GM08714 (cell line): ENCODE measurements around the gene LBR.
"Not testable (repeated sequence)": the region's sequence is repeated elsewhere in the genome, so short reads cannot be mapped to it uniquely, and the experiment has no call there.

Experiments
- H3K4me3 ChIP-seq: fragments of 200-500 bp; sonication (Bioruptor generic); 2 replicates; pipeline ENCODE4 v1.5.1; 2014; ENCODE audit warnings: mild to moderate bottlenecking, low read length, inconsistent platforms
- ZNF274 ChIP-seq: IDR thresholded peaks from 2 replicates; pipeline ENCODE4 v1.6.1; 2012; ENCODE audit warnings: mild to moderate bottlenecking, low read depth, low read length

LBR gene

DNA sequence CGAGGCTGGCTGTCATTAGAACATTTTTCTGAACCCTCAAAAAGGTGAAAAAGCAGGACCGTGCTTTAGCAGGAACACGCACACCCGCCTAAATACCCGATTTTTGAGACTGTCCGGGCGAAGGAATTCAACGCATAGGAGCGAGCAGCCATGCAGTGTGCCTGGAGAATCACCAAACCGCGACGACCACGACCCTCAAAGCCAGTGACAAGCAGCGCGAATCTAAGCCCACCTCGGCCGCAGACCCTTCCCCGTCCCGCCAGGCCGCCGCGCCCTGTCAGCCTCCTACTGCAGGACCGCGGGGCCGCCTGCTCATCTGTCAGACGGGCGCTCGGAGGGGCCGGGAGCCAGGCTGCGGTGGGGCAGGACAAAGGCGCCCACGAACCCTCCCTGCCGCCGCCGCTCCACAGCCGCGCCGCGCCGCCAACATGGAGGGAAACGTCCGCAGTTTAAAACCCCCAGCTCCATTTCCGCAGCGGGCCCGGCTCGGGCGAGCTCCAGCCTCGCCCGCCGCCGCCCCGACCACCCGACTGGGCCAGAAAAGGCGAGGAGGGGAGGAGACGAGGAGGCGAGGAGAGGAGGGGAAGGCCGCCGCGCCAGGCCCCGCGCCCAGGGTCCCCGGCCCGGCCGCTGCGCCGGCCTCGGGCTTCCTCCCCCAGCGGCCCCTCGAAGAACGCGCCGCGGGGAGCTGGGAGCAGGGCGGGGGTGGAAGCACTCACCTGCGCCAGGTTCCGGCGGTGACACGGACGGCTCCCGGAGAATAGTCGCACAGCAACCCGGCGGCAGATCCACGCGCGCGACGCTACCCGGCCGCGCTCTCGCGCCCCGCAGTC, at the start of gene LBR:
TSS of gene LBR (minus strand) at position 804 of the 833 bp plus-strand sequence. CDS start 3,963 bp downstream, outside the sequence.
- no peak for TF ChIP-seq ZNF274
- peak within 1 kb of the TSS; percentile 96 for H3K4me3 ChIP-seq

DNA sequence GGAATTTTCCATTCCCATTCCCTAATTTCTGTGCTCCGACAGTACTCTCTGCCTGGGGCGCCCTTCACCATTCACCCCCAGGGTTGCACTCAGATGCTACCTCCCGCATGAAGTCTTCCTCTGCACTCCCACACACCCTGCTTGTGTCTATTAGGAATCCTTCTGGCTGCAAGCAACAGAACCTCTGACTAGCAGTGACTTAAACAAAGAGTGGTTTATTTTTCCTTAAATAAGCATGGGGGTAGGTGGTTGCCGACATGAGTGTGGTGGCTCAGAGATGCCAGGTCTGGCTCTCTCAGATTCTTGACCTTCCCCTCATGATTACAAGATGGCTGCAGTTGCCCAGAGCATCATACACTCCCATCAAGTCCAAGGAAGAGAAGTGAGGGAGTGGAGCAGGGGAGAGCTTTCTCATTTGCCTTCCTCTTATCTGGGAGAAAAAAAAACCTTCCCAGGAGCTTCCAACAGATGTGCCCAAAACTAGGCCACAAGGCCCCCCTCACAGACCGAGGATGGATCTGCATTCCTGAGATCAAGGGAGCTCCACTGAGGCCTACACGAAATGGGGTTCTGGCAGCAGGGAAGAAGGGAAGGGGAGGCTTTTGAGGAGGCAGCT, 49.6 kb upstream of the LBR start:
- H3K4me3 ChIP-seq: no peak overlapping the region
- no peak for TF ChIP-seq ZNF274

DNA sequence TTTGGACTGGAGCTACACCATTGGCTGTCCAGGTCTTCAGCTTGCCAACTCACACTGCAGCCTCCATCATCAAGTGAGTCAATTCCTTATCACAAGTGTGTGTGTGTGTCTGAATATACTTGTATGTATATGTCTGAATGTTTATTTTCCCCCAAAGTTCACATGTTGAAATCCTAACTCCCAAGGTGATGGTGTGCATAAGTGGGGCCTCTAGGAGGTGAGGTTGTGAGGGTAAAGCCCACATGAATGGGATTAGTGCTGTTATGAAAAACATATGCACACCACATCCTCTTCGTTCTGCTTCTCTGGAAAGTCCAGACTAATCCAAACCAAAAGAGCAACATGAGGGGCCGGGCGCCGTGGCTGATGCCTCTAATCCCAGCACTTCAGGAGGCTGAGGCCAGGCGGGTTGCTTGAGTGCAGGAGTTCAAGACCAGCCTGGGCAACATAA, 48.7 kb upstream of the LBR start:
- no peak for TF ChIP-seq ZNF274
- no peak overlapping the region for H3K4me3 ChIP-seq

DNA sequence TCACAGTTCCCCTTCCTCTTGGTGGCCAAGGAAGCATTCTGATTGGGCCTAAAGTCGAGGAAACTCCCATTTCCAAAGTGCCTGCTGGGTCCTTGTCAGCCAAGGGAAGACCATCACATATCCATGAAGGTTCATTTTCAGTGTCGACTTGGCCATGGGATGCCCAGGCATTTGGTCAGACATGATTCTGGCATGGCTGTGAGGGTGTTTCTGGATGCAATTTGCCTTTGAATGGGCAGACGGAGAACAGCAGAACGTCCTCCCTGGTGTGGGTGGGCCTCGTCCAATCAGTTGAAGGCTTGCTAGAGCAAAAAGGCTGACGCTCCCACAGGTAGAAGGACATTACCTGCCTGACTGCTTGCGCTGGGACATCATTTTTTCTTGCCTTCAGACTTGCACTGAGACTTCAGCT, 48.3 kb upstream of the LBR start:
- TF ChIP-seq ZNF274: no peak
- no peak overlapping the region for H3K4me3 ChIP-seq

DNA sequence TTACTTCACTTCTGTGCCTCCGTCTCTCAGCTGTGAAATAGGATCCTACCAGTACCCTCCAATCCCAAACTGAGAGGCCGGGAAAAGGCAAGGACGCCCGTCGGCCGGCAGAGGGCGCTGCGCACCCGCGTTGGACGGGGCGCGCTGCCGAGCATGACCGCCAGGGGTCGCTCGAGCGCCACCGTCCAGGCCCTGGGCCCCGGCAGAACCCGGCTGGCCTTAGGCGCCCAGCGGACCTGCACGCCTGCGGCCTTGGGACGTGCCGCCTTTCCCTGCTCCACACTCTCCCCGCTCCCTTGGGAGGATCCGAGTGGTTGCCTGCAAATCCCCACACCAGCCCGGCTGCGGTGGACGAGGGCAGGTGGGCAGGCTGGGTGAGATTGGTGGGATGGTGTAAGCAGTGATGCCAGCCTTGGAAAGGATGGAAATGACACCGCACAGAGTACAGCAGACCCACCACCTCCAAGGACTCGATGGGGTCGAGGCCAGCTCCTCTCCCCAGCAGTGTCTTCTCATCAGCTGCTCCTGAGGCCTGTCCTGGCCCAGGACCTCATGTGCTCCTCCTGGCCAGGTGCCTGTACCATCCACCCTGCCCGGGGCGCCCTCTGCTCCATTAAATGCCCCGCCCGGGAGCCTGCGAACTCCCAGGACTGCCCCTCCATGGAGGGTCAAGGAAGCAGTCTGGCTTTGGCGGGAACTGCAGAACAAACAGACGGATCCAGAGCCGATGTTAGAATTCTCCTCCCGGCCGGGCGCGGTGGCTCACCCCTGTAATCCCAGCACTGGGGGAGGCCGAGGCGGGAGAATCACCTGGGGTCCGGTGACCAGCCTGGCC, 47.4 kb upstream of the LBR start:
- H3K4me3 ChIP-seq: no peak overlapping the region
- TF ChIP-seq ZNF274: no peak

DNA sequence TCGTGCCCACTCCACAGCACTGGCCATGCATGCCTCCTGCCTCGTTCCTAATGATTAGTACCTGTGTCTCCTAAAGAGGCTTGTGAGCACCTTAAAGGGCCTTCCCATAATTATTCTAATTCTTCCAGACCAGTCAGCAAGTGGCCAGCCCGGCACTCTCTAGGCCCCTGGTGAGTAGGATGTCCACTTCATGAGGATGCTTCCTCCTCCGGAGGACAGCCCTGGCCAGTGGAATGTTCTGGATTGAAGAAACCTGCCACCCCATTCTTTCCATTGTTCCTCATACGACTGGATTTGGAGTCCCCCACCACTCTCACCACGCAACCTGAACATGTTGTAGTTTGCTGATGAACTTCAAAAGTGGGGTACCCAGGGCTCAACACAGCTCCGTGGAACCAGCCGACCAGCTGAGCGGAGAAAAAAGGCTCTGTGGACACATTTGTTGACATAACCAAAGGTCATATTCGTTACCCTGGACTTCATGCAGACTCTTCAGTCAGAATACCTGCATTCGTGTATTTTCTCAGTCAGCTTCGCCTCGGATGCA, 46.7 kb upstream of the LBR start:
- TF ChIP-seq ZNF274: no peak
- H3K4me3 ChIP-seq: no peak overlapping the region

DNA sequence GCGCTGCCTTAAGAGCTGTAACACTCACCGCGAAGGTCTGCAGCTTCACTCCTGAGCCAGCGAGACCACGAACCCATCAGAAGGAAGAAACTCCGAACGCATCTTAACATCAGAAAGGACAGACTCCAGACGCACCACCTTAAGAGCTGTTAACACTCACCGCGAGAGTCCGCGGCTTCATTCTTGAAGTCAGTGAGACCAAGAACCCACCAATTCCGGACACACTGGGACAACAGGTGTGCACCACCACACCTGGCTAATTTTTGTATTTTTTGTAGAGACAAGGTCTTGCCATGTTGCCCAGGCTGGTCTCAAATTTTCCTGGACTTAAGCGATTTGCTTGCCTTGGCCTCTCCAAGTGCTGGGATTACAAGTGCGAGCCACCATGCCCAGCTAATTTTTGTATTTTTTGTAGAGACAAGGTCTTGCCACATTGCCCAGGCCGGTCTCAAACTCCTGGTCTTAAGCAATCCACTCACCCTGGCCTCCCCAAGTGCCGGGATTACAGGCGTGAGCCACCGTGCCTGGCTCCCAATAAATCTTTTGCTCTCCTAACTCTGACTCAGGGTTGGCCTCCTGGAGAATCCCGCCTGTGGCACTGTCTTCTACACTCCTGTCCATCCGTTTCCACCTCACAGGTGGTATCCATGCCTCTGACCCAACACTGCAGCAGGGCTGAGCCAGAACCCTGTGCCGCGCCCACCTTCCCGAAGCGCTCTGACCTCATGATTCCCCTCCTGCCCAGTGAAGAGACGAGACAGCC, 46.0 kb upstream of the LBR start:
- H3K4me3 ChIP-seq: not testable (repeated sequence)

DNA sequence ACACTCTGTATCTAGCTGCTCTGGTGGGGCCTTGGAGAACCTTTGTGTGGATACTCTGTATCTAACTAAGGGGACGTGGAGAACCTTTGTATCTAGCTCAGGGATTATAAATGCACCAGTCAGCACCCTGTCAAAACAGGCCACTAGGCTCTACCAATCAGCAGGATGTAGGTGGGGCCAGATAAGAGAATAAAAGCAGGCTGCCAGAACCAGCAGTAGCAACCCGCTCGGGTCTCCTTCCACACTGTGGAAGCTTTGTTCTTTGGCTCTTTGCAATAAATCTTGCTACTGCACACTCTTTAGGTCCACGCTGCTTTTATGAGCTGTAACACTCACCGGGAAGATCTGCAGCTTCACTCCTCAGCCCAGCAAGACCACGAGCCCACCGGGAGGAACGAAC, 45.4 kb upstream of the LBR start:
- H3K4me3 ChIP-seq: not testable (repeated sequence)

DNA sequence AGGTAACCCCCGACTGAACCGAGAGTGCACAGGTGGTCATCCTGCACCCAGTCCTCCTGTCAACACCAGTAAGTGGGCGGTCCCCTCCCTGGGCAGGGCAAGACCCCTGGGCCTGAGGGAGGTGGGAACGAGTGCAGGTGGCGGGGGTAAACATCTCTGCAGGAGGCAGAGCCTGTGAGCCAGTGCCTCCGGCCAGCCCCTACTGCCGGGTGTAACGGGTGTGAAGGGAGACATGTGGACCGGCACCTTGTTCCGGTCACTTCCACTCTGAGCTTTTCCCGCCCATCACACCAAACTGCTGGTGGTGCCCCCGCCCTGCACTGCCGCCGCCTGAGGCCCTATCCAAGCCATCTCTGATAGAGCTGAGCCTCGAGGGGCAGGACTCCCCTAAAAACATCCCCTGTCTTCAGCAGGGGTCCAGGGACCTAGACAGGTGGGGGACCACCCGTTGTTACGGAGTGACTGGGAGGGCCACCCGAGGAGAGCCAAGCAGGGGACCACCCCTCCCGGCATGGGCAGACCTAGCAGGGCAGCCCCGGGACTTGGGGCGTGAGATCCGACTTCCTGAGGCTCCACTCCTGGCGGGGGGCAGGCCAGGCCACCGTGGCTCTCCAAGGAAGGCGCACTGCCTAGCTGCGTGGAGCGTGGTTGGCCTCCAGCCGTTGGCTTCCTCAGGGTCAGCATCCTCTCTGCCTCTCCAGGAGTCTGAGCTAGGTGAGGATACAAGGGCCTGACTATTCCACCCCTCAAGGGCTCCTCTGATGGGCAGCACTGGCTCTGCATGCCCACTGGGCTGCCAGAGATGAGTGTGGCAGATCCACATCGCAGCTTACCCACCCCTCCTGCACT, 43.8 kb upstream of the LBR start:
- no peak overlapping the region for H3K4me3 ChIP-seq
- TF ChIP-seq ZNF274: no peak

DNA sequence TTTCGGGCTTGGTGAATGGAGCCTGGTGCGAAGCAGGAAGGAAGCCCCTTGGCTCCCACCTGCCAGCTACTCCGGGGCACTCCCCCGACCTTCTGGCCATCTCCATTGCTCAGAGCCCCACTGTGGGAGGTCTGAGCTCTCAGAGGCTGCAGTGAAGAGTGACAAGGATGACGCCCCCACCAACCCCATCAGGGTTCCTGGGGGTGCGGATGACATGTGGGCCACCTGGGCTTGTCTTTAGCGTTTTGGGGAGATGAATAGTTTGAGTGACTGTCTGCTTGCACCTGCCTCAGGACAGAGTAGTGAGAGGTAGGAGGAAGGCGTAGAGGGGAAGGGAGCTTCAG, 43.2 kb upstream of the LBR start:
- TF ChIP-seq ZNF274: no peak
- H3K4me3 ChIP-seq: no peak overlapping the region

DNA sequence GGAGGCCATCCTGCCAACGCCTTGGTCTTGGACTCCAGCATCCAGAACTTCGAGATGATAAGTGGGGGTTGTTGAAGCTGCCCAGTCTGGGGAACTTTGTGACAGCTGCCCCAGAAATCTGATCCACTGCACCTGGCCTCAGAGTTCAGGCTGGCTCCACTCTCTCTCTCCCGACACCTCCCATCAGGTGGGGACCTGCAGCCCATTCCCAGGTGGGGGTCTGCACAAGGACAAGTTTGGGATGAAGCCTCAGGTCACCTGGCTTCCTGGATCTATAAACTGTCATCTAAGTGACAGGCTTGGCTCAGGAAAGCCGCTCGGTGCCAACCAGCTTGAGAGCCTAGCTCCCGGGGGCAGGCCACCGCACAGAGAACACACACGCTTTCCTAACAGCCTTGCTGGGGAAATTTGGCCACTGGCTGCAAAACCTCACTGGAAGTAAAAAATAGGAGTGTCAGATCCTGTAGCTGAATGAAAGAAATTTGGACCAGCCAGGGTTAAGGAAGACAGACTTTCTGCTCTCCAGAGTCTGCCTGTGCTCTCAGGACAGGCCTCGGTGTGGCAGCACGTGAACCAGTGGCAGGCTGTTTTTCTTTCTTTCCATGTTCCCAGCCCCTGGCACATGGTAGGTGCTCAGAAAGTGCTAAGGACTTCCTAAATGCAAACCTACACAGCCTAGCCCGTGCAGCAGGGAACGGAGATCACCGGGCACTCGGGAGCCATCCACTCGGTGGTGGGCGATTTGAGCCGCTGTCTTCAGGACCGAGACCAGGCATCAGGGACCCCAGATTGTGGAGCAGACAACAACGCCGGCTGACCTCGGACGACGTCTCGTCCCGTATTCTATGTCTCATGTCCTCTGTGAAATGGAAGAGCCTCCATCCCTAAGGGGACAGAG, 42.6 kb upstream of the LBR start:
- TF ChIP-seq ZNF274: no peak
- H3K4me3 ChIP-seq: no peak overlapping the region

DNA sequence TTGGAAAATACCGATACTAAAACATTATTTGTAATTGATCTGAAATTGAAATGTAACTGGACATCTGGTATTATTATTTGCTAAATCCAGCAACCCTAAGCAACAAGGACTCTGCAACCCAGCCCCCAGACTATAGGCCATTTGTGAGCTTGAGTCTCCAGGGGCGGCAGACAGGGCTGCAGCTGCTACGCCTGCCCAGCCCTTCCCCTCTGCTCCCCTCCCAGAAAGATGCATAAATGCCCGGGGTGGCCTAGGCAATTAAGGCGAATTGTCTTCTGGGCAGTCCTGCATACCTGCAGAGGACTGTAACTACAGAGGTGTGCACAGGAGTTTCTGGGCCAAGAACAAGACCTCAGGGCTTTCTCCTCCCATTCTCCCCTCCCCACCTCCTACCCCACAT, 41.2 kb upstream of the LBR start:
- H3K4me3 ChIP-seq: no peak overlapping the region
- no peak for TF ChIP-seq ZNF274
